HepG2 (cell line): Measurements from ENCODE around the gene ELF2. TPM values are rescaled to one million over a fixed set of nuclear protein-coding genes. Genes with fewer than 3 reads are reported as not detected.

Experiments used
- CEBPG ChIP-seq: IDR thresholded peaks from 2 replicates; pipeline ENCODE4 v1.6.1; 2016
- FOSL1 ChIP-seq: sonication (generic); formaldehyde crosslinking; IDR thresholded peaks from 2 replicates; pipeline ENCODE4 v1.9.0; 2021; ENCODE audit warnings: missing genetic modification reagents, borderline replicate concordance
- IRF2 ChIP-seq: IDR thresholded peaks from 2 replicates; pipeline ENCODE4 v1.6.1; 2018; ENCODE audit warnings: missing genetic modification reagents, missing compliant biosample characterization
- MXD4 ChIP-seq: IDR thresholded peaks from 2 replicates; pipeline ENCODE4 v1.6.1; 2016; ENCODE audit warnings: mild to moderate bottlenecking, missing biosample characterization, missing genetic modification reagents
- NFRKB ChIP-seq: fragments of 450-650 bp; IDR thresholded peaks from 2 replicates; pipeline ENCODE4 v1.6.1; 2017
- PTBP1 ChIP-seq: fragments of 200-400 bp; formaldehyde crosslinking; IDR thresholded peaks from 2 replicates; pipeline ENCODE4 v1.6.1; 2018; ENCODE audit warnings: low read length, low read depth; ENCODE audit not compliant: poor library complexity, severe bottlenecking
- RAD21 ChIP-seq: fragments of 450-650 bp; formaldehyde crosslinking; IDR thresholded peaks from 2 replicates; pipeline ENCODE4 v1.5.0; 2020; ENCODE audit warnings: mild to moderate bottlenecking
- SALL1 ChIP-seq: sonication (generic); formaldehyde crosslinking; IDR thresholded peaks from 2 replicates; pipeline ENCODE4 v1.8.0; 2022; ENCODE audit warnings: mild to moderate bottlenecking, missing genetic modification reagents
- SOX5 ChIP-seq: IDR thresholded peaks from 2 replicates; pipeline ENCODE4 v1.6.1; 2016; ENCODE audit warnings: borderline replicate concordance
- SRF ChIP-seq: IDR thresholded peaks from 2 replicates; pipeline ENCODE4 v1.6.1; 2011; ENCODE audit warnings: mild to moderate bottlenecking, low read depth, low read length, moderate library complexity
- TBX3 ChIP-seq: fragments of 450-650 bp; IDR thresholded peaks from 2 replicates; pipeline ENCODE4 v1.6.1; 2017; ENCODE audit warnings: antibody characterized with exemption, mild to moderate bottlenecking, inconsistent platforms, borderline replicate concordance
- THYN1 ChIP-seq: sonication (generic); formaldehyde crosslinking; IDR thresholded peaks from 2 replicates; pipeline ENCODE4 v1.8.1; 2023; ENCODE audit warnings: low read depth, mild to moderate bottlenecking, moderate library complexity, missing genetic modification reagents, borderline replicate concordance
- ZNF672 ChIP-seq: sonication (generic); formaldehyde crosslinking; IDR thresholded peaks from 2 replicates; pipeline ENCODE4 v1.8.1; 2022; ENCODE audit warnings: missing genetic modification reagents
- ZNF713 ChIP-seq: sonication (generic); formaldehyde crosslinking; IDR thresholded peaks from 2 replicates; pipeline ENCODE4 v1.4.0; 2020; ENCODE audit warnings: mild to moderate bottlenecking, missing genetic modification reagents
- ZNF772 ChIP-seq: sonication (generic); formaldehyde crosslinking; IDR thresholded peaks from 2 replicates; pipeline ENCODE4 v1.5.0; 2020; ENCODE audit warnings: mild to moderate bottlenecking, missing genetic modification reagents
- ZNF850 ChIP-seq: sonication (generic); formaldehyde crosslinking; conservative IDR thresholded peaks from 2 replicates; pipeline ENCODE4 v1.9.0; 2021; ENCODE audit warnings: mild to moderate bottlenecking, missing genetic modification reagents
- ZZZ3 ChIP-seq: sonication (generic); formaldehyde crosslinking; IDR thresholded peaks from 2 replicates; pipeline ENCODE4 v1.4.0; 2020; ENCODE audit warnings: missing genetic modification reagents, mild to moderate bottlenecking, borderline replicate concordance
- polyA plus RNA-seq, 8 experiments: library from polyadenylated mRNA; depleted of rRNA in 3 of 8; stranded (reverse) in 7 of 8; unstranded in 1 of 8; fragments of >200 nt; fragmentation: Illumina TruSeq in 4 of 8; extraction: Trizol in 4 of 8; gene quantifications; 2 replicates each; pipeline versions ENCODE4 v1.2.1 to v1.2.3, GENCODE V29; 2011 to 2016; ENCODE audit warnings: low read depth in 4 of 8, missing spikeins in 1 of 8, mixed read lengths in 1 of 8; ENCODE audit not compliant: insufficient read depth in 1 of 8
- total RNA-seq, 5 experiments: library from RNA; depleted of rRNA; stranded (reverse); fragments of >200 nt; fragmentation: Illumina TruSeq; extraction: Trizol; gene quantifications; 2 replicates each; pipeline ENCODE4 v1.2.3, GENCODE V29; 2016; ENCODE audit warnings: low read depth in 1 of 5
- TF ChIP-seq, protein P1 (sequence below): sonication (generic); formaldehyde crosslinking; conservative IDR thresholded peaks from 2 replicates; pipeline ENCODE4 v1.4.0; 2020; ENCODE audit warnings: mild to moderate bottlenecking, missing genetic modification reagents, moderate library complexity
- TF ChIP-seq, protein P2 (sequence below): sonication (generic); formaldehyde crosslinking; IDR thresholded peaks from 2 replicates; pipeline ENCODE4 v1.4.0; 2020; ENCODE audit warnings: missing genetic modification reagents, low read depth, mild to moderate bottlenecking, borderline replicate concordance
- TF ChIP-seq, protein P3 (sequence below): sonication (generic); formaldehyde crosslinking; IDR thresholded peaks from 2 replicates; pipeline ENCODE4 v1.4.0; 2020; ENCODE audit warnings: missing genetic modification reagents, borderline replicate concordance
- TF ChIP-seq, protein P4 (sequence below): sonication (generic); formaldehyde crosslinking; IDR thresholded peaks from 2 replicates; pipeline ENCODE4 v1.4.0; 2020; ENCODE audit warnings: mild to moderate bottlenecking, missing genetic modification reagents

ELF2 gene
- total and polyA plus RNA-seq, 2 of the 13 experiments (the other 11 are each of a cell fraction or from before 2014, with no cell fraction given), result 28.6 to 35.4 TPM

DNA sequence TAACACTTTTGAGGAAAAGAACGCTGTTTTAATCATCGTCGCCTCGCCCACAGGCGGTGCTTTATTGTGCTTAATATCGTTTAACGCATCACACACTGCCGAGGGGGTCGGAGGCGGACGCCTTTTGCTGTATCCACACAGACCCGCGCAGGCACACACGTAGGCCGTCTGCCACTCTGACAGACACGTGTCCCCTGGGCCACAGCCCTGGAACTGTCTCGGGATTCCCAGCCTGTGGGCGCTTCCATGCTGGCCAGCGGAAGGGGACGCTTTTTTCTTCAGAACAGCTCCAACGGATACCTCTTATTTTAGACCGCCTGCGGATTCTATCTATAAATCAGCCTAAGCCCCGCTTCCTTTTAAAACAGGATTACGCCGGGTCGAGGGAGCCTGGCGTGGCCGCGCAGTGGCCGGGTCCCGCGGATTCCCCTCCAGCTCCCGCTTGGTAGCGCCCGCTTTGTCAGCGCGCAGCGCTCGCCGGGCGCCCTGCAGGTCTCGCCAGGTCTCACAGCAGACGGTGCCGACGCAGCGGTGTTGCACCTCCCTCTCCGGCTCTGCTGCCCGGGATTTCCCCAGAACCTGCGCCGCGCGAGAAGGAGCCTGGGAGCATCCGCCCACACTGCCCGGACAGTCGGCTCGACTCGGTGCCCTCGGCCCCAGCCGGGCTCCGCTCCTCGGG lies 161.6 kb downstream of the ELF2 start, which contains the start of gene NOCT (continued):
- TF ChIP-seq ZNF850 (CRISPR knock-in tag) (no peak), NFRKB (no peak), PTBP1 (no peak), RAD21 (CRISPR knock-in tag) (0 out of 2 replicates have a peak, but pooled peaks have one; percentile 28), MXD4 (peak; percentile 99), TBX3 (0 out of 2 replicates have a peak, but pooled peaks have one; percentile 7), SOX5 (CRISPR knock-in tag) (peak; percentile 27; the same call in 1 of the 2 replicates), ZNF713 (CRISPR knock-in tag) (no peak), CEBPG (CRISPR knock-in tag) (no peak), SRF (no peak), ZNF672 (peak; percentile 13; the same call in 1 of the 2 replicates), FOSL1 (CRISPR knock-in tag) (no peak), SALL1 (CRISPR knock-in tag) (peak; percentile 80), IRF2 (CRISPR knock-in tag) (peak; percentile 78), ZNF772 (CRISPR knock-in tag) (peak; percentile 61), THYN1 (CRISPR knock-in tag) (no peak), ZZZ3 (CRISPR knock-in tag) (no peak; the same call in 1 of the 2 replicates)
- TF ChIP-seq, protein P1, sequence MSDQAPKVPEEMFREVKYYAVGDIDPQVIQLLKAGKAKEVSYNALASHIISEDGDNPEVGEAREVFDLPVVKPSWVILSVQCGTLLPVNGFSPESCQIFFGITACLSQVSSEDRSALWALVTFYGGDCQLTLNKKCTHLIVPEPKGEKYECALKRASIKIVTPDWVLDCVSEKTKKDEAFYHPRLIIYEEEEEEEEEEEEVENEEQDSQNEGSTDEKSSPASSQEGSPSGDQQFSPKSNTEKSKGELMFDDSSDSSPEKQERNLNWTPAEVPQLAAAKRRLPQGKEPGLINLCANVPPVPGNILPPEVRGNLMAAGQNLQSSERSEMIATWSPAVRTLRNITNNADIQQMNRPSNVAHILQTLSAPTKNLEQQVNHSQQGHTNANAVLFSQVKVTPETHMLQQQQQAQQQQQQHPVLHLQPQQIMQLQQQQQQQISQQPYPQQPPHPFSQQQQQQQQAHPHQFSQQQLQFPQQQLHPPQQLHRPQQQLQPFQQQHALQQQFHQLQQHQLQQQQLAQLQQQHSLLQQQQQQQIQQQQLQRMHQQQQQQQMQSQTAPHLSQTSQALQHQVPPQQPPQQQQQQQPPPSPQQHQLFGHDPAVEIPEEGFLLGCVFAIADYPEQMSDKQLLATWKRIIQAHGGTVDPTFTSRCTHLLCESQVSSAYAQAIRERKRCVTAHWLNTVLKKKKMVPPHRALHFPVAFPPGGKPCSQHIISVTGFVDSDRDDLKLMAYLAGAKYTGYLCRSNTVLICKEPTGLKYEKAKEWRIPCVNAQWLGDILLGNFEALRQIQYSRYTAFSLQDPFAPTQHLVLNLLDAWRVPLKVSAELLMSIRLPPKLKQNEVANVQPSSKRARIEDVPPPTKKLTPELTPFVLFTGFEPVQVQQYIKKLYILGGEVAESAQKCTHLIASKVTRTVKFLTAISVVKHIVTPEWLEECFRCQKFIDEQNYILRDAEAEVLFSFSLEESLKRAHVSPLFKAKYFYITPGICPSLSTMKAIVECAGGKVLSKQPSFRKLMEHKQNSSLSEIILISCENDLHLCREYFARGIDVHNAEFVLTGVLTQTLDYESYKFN (CRISPR knock-in tag), result peak; percentile 13; the same call in 1 of the 2 replicates
- TF ChIP-seq, protein P2, sequence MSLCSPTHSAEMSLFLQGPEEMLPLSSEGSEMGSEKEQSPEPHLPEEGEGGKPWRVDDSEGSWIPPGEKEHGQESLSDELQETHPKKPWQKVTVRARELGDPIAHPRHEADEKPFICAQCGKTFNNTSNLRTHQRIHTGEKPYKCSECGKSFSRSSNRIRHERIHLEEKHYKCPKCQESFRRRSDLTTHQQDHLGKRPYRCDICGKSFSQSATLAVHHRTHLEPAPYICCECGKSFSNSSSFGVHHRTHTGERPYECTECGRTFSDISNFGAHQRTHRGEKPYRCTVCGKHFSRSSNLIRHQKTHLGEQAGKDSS (CRISPR knock-in tag), result no peak
- TF ChIP-seq, protein P3, sequence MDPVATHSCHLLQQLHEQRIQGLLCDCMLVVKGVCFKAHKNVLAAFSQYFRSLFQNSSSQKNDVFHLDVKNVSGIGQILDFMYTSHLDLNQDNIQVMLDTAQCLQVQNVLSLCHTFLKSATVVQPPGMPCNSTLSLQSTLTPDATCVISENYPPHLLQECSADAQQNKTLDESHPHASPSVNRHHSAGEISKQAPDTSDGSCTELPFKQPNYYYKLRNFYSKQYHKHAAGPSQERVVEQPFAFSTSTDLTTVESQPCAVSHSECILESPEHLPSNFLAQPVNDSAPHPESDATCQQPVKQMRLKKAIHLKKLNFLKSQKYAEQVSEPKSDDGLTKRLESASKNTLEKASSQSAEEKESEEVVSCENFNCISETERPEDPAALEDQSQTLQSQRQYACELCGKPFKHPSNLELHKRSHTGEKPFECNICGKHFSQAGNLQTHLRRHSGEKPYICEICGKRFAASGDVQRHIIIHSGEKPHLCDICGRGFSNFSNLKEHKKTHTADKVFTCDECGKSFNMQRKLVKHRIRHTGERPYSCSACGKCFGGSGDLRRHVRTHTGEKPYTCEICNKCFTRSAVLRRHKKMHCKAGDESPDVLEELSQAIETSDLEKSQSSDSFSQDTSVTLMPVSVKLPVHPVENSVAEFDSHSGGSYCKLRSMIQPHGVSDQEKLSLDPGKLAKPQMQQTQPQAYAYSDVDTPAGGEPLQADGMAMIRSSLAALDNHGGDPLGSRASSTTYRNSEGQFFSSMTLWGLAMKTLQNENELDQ (CRISPR knock-in tag), result no peak
- TF ChIP-seq, protein P4, sequence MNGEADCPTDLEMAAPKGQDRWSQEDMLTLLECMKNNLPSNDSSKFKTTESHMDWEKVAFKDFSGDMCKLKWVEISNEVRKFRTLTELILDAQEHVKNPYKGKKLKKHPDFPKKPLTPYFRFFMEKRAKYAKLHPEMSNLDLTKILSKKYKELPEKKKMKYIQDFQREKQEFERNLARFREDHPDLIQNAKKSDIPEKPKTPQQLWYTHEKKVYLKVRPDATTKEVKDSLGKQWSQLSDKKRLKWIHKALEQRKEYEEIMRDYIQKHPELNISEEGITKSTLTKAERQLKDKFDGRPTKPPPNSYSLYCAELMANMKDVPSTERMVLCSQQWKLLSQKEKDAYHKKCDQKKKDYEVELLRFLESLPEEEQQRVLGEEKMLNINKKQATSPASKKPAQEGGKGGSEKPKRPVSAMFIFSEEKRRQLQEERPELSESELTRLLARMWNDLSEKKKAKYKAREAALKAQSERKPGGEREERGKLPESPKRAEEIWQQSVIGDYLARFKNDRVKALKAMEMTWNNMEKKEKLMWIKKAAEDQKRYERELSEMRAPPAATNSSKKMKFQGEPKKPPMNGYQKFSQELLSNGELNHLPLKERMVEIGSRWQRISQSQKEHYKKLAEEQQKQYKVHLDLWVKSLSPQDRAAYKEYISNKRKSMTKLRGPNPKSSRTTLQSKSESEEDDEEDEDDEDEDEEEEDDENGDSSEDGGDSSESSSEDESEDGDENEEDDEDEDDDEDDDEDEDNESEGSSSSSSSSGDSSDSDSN (CRISPR knock-in tag), result peak; percentile 99
